Measurements from ENCODE around the gene ALCAM. TPM values are rescaled to one million over a fixed set of nuclear protein-coding genes. Genes with fewer than 3 reads are reported as not detected.

The ALCAM gene
- total and polyA plus RNA-seq, 2 donors (not counting 3 experiments of a cell fraction or from before 2014, with no cell fraction given) = 46.3 to 118 TPM

- Histone ChIP-seq H3K27me3 (ENCODE audit: control insufficient read depth in 2 of 2, insufficient read depth in 2 of 2, low read length in 2 of 2) (no peaks in the 10 kb centered on the region), H3K9ac (replicated peaks; ENCODE audit: extremely low read depth, insufficient read depth, low read length) (no peak overlapping the region), H3K79me2 (ENCODE audit: control insufficient read depth, insufficient read depth, low read length) (no peaks in the 10 kb centered on the region), H3K4me2 (ENCODE audit: insufficient read depth, low read length) (no peak overlapping the region), H3K9me3 (replicated peaks; ENCODE audit: control insufficient read depth, insufficient read depth, low read length) (no peaks in the 10 kb centered on the region), H3K4me3 (replicated peaks in 1 of 3; ENCODE audit: insufficient read depth in 1 of 3, low read depth in 1 of 3, low read length in 3 of 3) (no peak overlapping the region), H3K4me1 (ENCODE audit: control insufficient read depth, extremely low read depth, insufficient read depth, low read length) (peaks cover 62% of the 10 kb centered on the region), H3K36me3 (ENCODE audit: control insufficient read depth in 2 of 2, extremely low read depth in 1 of 2, insufficient read depth in 2 of 2, low read length in 2 of 2) (no peaks in the 10 kb centered on the region), H4K20me1 (replicated peaks; ENCODE audit: control insufficient read depth, extremely low read depth, insufficient read depth, low read length) (no peaks in the 10 kb centered on the region), H2AFZ (ENCODE audit: low read depth, low read length) (peak overlapping the region; percentile 0), H3K27ac (ENCODE audit: insufficient read depth, low read depth, low read length) (no peak overlapping the region), H3K9me1 (replicated peaks; ENCODE audit: control insufficient read depth, extremely low read depth, insufficient read depth, low read length) (no peaks in the 10 kb centered on the region)
- no TSS peak for BruUV-seq (replicated peaks)
- ChIA-PET CTCF (interaction anchor here (1.2 to 1.5 kb wide), 2 partner anchors 17 to 752 kb away, joined by 3 read pairs; no protein-coding TSS in a partner anchor), POLR2A (no interaction called here)
- TF ChIP-seq POLR2A (IDR thresholded peaks at IDR 0.05; ENCODE audit: low read depth, low read length) = no peak
- TF ChIP-seq FOS (IDR thresholded peaks at IDR 0.05; ENCODE audit: borderline replicate concordance, insufficient read depth, low read length) = no peak
- TF ChIP-seq EZH2 (IDR thresholded peaks at IDR 0.05; ENCODE audit: borderline replicate concordance, low read depth, low read length, severe bottlenecking) = no peak
- no peak for TF ChIP-seq CTCF (IDR thresholded peaks at IDR 0.05; ENCODE audit: extremely low read depth in 1 of 2, insufficient read depth in 1 of 2, low read depth in 1 of 2, low read length in 2 of 2)
- no peak for TF ChIP-seq GATA2 (IDR thresholded peaks at IDR 0.05; ENCODE audit: insufficient read depth, insufficient read length, low read depth, low read length)
- TF ChIP-seq MYC (IDR thresholded peaks at IDR 0.05; ENCODE audit: low read depth, low read length) = no peak
- no peak for TF ChIP-seq MAX (IDR thresholded peaks at IDR 0.05; ENCODE audit: insufficient read depth, insufficient read length)
- intact Hi-C loops (cut with micrococcal nuclease) (no loop called here), dilution Hi-C loops (cut with MboI; ENCODE audit: extremely low pct_ligation_motif_present, low sequenced_read_pairs) (no loop called here)
- no peak for FAIRE-seq
- no peak for DNase-seq (ENCODE audit: low read depth, low spot score)
Measured at GRCh38 chr3:105355408-105356061, 11.2 kb upstream of the ALCAM start.
